Measurements from ENCODE around the gene UGT2B10. TPM values are rescaled to one million over a fixed set of nuclear protein-coding genes. Genes with fewer than 3 reads are reported as not detected.
"Not testable (repeated sequence)": the region's sequence is repeated elsewhere in the genome, so short reads cannot be mapped to it uniquely, and the experiment has no call there.

The UGT2B10 gene
- total RNA-seq (2014; rRNA removed; shearing (Covaris generic)), result not detected in 2 replicates

- in situ Hi-C loops (cut with HindIII; ENCODE audit: low sequenced_read_pairs); DNase-seq (ENCODE audit: low spot score): not testable (repeated sequence)
These were observed at the start of gene UGT2B10 for GRCh38 chr4:68815617-68816409. Gene UGT2B10 (plus strand): TSS chr4:68815994. CDS start chr4:68816020, 26 bp downstream.

- DNase-seq (ENCODE audit: low spot score); in situ Hi-C loops (cut with HindIII; ENCODE audit: low sequenced_read_pairs): not testable (repeated sequence)
These were observed 44.0 kb upstream of the UGT2B10 start for GRCh38 chr4:68771836-68772235.

- DNase-seq (ENCODE audit: low spot score), result no peak
- in situ Hi-C loops (cut with HindIII; ENCODE audit: low sequenced_read_pairs), result no loop called here
These were observed 42.1 kb upstream of the UGT2B10 start for GRCh38 chr4:68773699-68774098.

GRCh38 chr4:68780232-68780631, 35.6 kb upstream of the UGT2B10 start:
- in situ Hi-C loops (cut with HindIII; ENCODE audit: low sequenced_read_pairs), result no loop called here
- DNase-seq (ENCODE audit: low spot score), result no peak

- DNase-seq (ENCODE audit: low spot score), result no peak
- in situ Hi-C loops (cut with HindIII; ENCODE audit: low sequenced_read_pairs), result no loop called here
These were observed 18.7 kb upstream of the UGT2B10 start for GRCh38 chr4:68797048-68797447.

- in situ Hi-C loops (cut with HindIII; ENCODE audit: low sequenced_read_pairs), result no loop called here
- DNase-seq (ENCODE audit: low spot score), result no peak
These were observed 18.2 kb upstream of the UGT2B10 start for GRCh38 chr4:68797618-68798017.

GRCh38 chr4:68803013-68803412, 12.8 kb upstream of the UGT2B10 start:
- no peak for DNase-seq (ENCODE audit: low spot score)
- in situ Hi-C loops (cut with HindIII; ENCODE audit: low sequenced_read_pairs), result no loop called here

- in situ Hi-C loops (cut with HindIII; ENCODE audit: low sequenced_read_pairs), result no loop called here
- DNase-seq (ENCODE audit: low spot score), result no peak
These were observed 7.7 kb upstream of the UGT2B10 start for GRCh38 chr4:68808060-68808459.

GRCh38 chr4:68810919-68811318, 4.9 kb upstream of the UGT2B10 start:
- DNase-seq (ENCODE audit: low spot score), result no peak
- in situ Hi-C loops (cut with HindIII; ENCODE audit: low sequenced_read_pairs), result no loop called here

- in situ Hi-C loops (cut with HindIII; ENCODE audit: low sequenced_read_pairs), result not testable (repeated sequence)
These were observed 844 bp downstream of the UGT2B10 start for GRCh38 chr4:68816410-68817265.

GRCh38 chr4:68817386-68817785, 1.6 kb downstream of the UGT2B10 start:
- no peak for DNase-seq (ENCODE audit: low spot score)
- in situ Hi-C loops (cut with HindIII; ENCODE audit: low sequenced_read_pairs), result no loop called here

More at GRCh38 chr4:68816410-68817265, 844 bp downstream of the UGT2B10 start:
- DNase-seq (ENCODE audit: low spot score), result not testable (repeated sequence)

GRCh38 chr4:68818030-68818462, 2.3 kb downstream of the UGT2B10 start:
- in situ Hi-C loops (cut with HindIII; ENCODE audit: low sequenced_read_pairs); DNase-seq (ENCODE audit: low spot score): not testable (repeated sequence)

GRCh38 chr4:68831642-68832041, 15.8 kb downstream of the UGT2B10 start:
- DNase-seq (ENCODE audit: low spot score), result no peak
- in situ Hi-C loops (cut with HindIII; ENCODE audit: low sequenced_read_pairs), result no loop called here

GRCh38 chr4:68850293-68850692, 34.5 kb downstream of the UGT2B10 start:
- no peak for DNase-seq (ENCODE audit: low spot score)
- in situ Hi-C loops (cut with HindIII; ENCODE audit: low sequenced_read_pairs), result no loop called here

- DNase-seq (ENCODE audit: low spot score), result no peak
These were observed 40.0 kb downstream of the UGT2B10 start for GRCh38 chr4:68855771-68856170.

GRCh38 chr4:68858039-68858438, 42.2 kb downstream of the UGT2B10 start:
- no peak for DNase-seq (ENCODE audit: low spot score)
- in situ Hi-C loops (cut with HindIII; ENCODE audit: low sequenced_read_pairs), result no loop called here

More at GRCh38 chr4:68855771-68856170, 40.0 kb downstream of the UGT2B10 start:
- in situ Hi-C loops (cut with HindIII; ENCODE audit: low sequenced_read_pairs), result no loop called here

- DNase-seq (ENCODE audit: low spot score), result no peak
- in situ Hi-C loops (cut with HindIII; ENCODE audit: low sequenced_read_pairs), result no loop called here
These were observed 43.9 kb downstream of the UGT2B10 start for GRCh38 chr4:68859655-68860054.

GRCh38 chr4:68861057-68861456, 45.3 kb downstream of the UGT2B10 start:
- in situ Hi-C loops (cut with HindIII; ENCODE audit: low sequenced_read_pairs), result no loop called here
- DNase-seq (ENCODE audit: low spot score), result no peak

- no peak for DNase-seq (ENCODE audit: low spot score)
- in situ Hi-C loops (cut with HindIII; ENCODE audit: low sequenced_read_pairs), result no loop called here
These were observed 48.8 kb downstream of the UGT2B10 start for GRCh38 chr4:68864438-68865187.

All from G401 (cell line).